HL-60 (cell line): ENCODE data around the gene DSE.

Source experiments
- DNase-seq, 2 experiments: peaks; one replicate each; pipeline ENCODE4 v3.0.0-alpha.2; 2010 to 2020; ENCODE audit warnings: low read depth in 1 of 2, low spot score in 1 of 2
- H3K27ac ChIP-seq: fragments of 250-450 bp; sonication (Bioruptor Pico); replicated peaks from 2 replicates; pipeline ENCODE4 v1.5.1; 2020; ENCODE audit warnings: mild to moderate bottlenecking, moderate library complexity
- H3K27me3 ChIP-seq: fragments of 250-450 bp; sonication (Bioruptor Pico); 2 replicates; pipeline ENCODE4 v1.5.1; 2021; ENCODE audit warnings: mild to moderate bottlenecking, moderate library complexity; ENCODE audit not compliant: insufficient read depth, poor library complexity, severe bottlenecking
- H3K4me3 ChIP-seq: replicated peaks from 2 replicates; pipeline ENCODE4 v1.5.1; 2011; ENCODE audit warnings: mild to moderate bottlenecking, control low read depth, low read length; ENCODE audit not compliant: insufficient read depth
- CTCF ChIP-seq: IDR thresholded peaks from one replicate; pipeline ENCODE4 v1.5.1; 2011; ENCODE audit warnings: low read length, control low read depth, inconsistent platforms; ENCODE audit not compliant: insufficient read depth
- GABPA ChIP-seq: IDR thresholded peaks from 2 replicates; pipeline ENCODE4 v1.6.1; 2012; ENCODE audit warnings: low read depth
- POLR2AphosphoS5 ChIP-seq: IDR thresholded peaks from 2 replicates; pipeline ENCODE4 v1.6.1; 2012; ENCODE audit warnings: low read depth
- REST ChIP-seq: IDR thresholded peaks from 2 replicates; pipeline ENCODE4 v1.6.1; 2012; ENCODE audit warnings: low read depth; ENCODE audit not compliant: insufficient replicate concordance
- SPI1 ChIP-seq: IDR thresholded peaks from 2 replicates; pipeline ENCODE4 v1.6.1; 2012; ENCODE audit warnings: low read depth, mild to moderate bottlenecking, borderline replicate concordance

DSE gene

GRCh38 chr6:116467096-116467495 lies 96.3 kb downstream of the DSE start:
- Histone ChIP-seq H3K27ac (no peak overlapping the region), H3K27me3 (no peaks in the 10 kb centered on the region), H3K4me3 (no peak overlapping the region)
- no peak for TF ChIP-seq REST
- TF ChIP-seq CTCF, result no peak
- no peak for TF ChIP-seq POLR2AphosphoS5
- no peak for TF ChIP-seq GABPA
- TF ChIP-seq SPI1, result no peak
- DNase-seq, result no peak

- DNase-seq, result no peak
- H3K27me3 ChIP-seq, result no peaks in the 10 kb centered on the region
- no peak overlapping the region for H3K4me3 ChIP-seq
- H3K27ac ChIP-seq, result no peak overlapping the region
- TF ChIP-seq SPI1 (no peak), GABPA (no peak), CTCF (no peak), REST (no peak), POLR2AphosphoS5 (no peak)
These were observed 96.8 kb downstream of the DSE start for GRCh38 chr6:116467514-116467913.

- Histone ChIP-seq H3K4me3 (no peak overlapping the region), H3K27me3 (no peaks in the 10 kb centered on the region), H3K27ac (no peak overlapping the region)
- TF ChIP-seq GABPA (no peak), REST (no peak)
- DNase-seq, result no peak
These were observed 97.5 kb downstream of the DSE start for GRCh38 chr6:116468293-116468692.

GRCh38 chr6:116471531-116471930 lies 100.8 kb downstream of the DSE start:
- H3K27me3 ChIP-seq, result no peaks in the 10 kb centered on the region
- no peak for TF ChIP-seq CTCF
- no peak for TF ChIP-seq POLR2AphosphoS5
- no peak for DNase-seq
- H3K4me3 ChIP-seq, result no peak overlapping the region
- H3K27ac ChIP-seq, result no peak overlapping the region
